Cerebellar cortex (tissue), 1 donor: ENCODE data around the gene PDE3A.

Experiments used
- DNase-seq: peaks from one replicate; pipeline ENCODE4 v3.0.0-alpha.2; 2015; ENCODE audit warnings: low spot score

PDE3A gene

GRCh38 chr12:20494851-20495250 is 126.5 kb downstream of the PDE3A start:
- DNase-seq, result no peak

GRCh38 chr12:20495997-20496396 is 127.7 kb downstream of the PDE3A start:
- DNase-seq, result no peak

GRCh38 chr12:20497707-20498106 is 129.4 kb downstream of the PDE3A start:
- DNase-seq, result no peak

- DNase-seq, result no peak
Measured at GRCh38 chr12:20501958-20502357, 133.6 kb downstream of the PDE3A start.

GRCh38 chr12:20503858-20504257 is 135.5 kb downstream of the PDE3A start:
- no peak for DNase-seq

GRCh38 chr12:20505056-20505455 is 136.7 kb downstream of the PDE3A start:
- DNase-seq, result no peak

GRCh38 chr12:20507056-20507455 is 138.7 kb downstream of the PDE3A start:
- no peak for DNase-seq

- peak; percentile 22 for DNase-seq
Measured at GRCh38 chr12:20507711-20508110, 139.4 kb downstream of the PDE3A start.

- no peak for DNase-seq
Measured at GRCh38 chr12:20508359-20508758, 140.0 kb downstream of the PDE3A start.

GRCh38 chr12:20508962-20509361 is 140.6 kb downstream of the PDE3A start:
- no peak for DNase-seq

GRCh38 chr12:20510811-20511210 is 142.5 kb downstream of the PDE3A start:
- no peak for DNase-seq

- no peak for DNase-seq
Measured at GRCh38 chr12:20513189-20513588, 144.9 kb downstream of the PDE3A start.

GRCh38 chr12:20514598-20514997 is 146.3 kb downstream of the PDE3A start:
- DNase-seq, result no peak

GRCh38 chr12:20520532-20520931 is 152.2 kb downstream of the PDE3A start:
- DNase-seq, result peak; percentile 84

GRCh38 chr12:20523658-20524057 is 155.3 kb downstream of the PDE3A start:
- no peak for DNase-seq

GRCh38 chr12:20524113-20524512 is 155.8 kb downstream of the PDE3A start:
- no peak for DNase-seq

- no peak for DNase-seq
Measured at GRCh38 chr12:20525064-20525610, 156.8 kb downstream of the PDE3A start.

GRCh38 chr12:20527417-20528163 is 159.3 kb downstream of the PDE3A start:
- no peak for DNase-seq

- no peak for DNase-seq
Measured at GRCh38 chr12:20528208-20528607, 159.9 kb downstream of the PDE3A start.

GRCh38 chr12:20546267-20546666 is 177.9 kb downstream of the PDE3A start:
- no peak for DNase-seq

- DNase-seq, result peak; percentile 28
Measured at GRCh38 chr12:20547816-20548575, 179.7 kb downstream of the PDE3A start.

GRCh38 chr12:20548611-20549010 is 180.3 kb downstream of the PDE3A start:
- no peak for DNase-seq

GRCh38 chr12:20549108-20549719 is 180.9 kb downstream of the PDE3A start:
- peak; percentile 66 for DNase-seq
